Measurements from ENCODE around the gene COG2.

COG2 gene

DNA sequence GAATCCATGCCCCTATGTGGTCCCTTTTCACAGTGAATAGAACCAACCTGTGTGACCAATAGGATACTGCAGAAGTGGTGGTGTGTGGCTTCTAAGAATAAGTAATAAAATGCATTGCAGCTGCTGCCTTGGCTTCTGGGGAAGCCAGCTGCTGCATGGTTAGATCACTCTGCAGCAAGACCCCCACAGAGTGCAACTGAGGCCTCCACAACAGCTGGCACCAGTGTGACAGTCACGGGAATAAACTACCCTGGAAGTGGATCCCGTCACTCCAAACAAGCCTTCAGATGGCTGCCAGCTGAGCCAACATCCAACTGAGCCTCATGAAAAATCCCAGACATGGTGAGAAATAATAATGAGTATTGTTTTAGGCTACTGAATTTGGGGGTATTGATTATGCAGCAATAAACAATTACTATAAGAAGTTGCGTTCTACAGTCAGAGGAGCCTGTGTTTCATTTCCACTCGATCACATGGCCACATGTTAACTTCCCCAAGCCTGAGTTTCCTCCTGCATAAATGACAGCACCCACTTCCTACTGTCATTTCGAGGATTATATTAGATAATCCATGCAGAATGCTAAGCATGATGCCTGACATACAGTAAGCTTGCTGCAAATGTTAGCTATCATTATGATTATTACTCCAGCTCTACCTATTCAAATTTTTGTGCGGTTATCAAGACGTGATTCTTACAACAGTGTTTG lies 20.8 kb upstream of the COG2 start:
- Histone ChIP-seq H3K27me3 (replicated peaks; ENCODE audit: control insufficient read depth, insufficient read depth, low read length) (no peaks in the 10 kb centered on the region), H3K4me3 (replicated peaks; ENCODE audit: low read depth, low read length) (no peak overlapping the region), H3K36me3 (ENCODE audit: control insufficient read depth, insufficient read depth, low read length) (no peaks in the 10 kb centered on the region)
- DNase-seq (ENCODE audit: extremely low read depth, insufficient read length): no peak
- TF ChIP-seq, protein P1, sequence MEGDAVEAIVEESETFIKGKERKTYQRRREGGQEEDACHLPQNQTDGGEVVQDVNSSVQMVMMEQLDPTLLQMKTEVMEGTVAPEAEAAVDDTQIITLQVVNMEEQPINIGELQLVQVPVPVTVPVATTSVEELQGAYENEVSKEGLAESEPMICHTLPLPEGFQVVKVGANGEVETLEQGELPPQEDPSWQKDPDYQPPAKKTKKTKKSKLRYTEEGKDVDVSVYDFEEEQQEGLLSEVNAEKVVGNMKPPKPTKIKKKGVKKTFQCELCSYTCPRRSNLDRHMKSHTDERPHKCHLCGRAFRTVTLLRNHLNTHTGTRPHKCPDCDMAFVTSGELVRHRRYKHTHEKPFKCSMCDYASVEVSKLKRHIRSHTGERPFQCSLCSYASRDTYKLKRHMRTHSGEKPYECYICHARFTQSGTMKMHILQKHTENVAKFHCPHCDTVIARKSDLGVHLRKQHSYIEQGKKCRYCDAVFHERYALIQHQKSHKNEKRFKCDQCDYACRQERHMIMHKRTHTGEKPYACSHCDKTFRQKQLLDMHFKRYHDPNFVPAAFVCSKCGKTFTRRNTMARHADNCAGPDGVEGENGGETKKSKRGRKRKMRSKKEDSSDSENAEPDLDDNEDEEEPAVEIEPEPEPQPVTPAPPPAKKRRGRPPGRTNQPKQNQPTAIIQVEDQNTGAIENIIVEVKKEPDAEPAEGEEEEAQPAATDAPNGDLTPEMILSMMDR (IDR thresholded peaks at IDR 0.05; ENCODE audit: insufficient read depth, low read length, poor library complexity, severe bottlenecking): no peak

DNA sequence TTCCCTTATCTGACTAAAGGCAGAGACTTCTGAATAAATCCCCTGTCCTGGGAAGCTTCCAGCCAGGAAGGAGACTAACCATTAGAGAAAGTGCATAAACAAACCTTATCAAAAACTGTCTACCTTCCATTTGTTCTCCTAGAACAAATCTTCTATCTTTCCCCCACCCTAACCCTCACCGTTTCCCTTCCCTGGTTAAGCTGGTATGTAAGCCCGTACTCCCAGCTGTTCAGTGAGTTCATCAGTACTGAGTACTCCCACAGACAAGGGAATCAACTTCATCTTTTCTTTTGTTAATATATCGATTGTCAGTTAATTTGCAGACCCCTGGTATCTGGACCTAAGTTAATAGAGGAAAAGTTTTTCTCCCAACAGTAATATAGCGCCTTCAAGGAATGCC lies 20.1 kb upstream of the COG2 start:
- TF ChIP-seq, protein P1 (IDR thresholded peaks at IDR 0.05; ENCODE audit: insufficient read depth, low read length, poor library complexity, severe bottlenecking): no peak
- no peak for DNase-seq (ENCODE audit: extremely low read depth, insufficient read length)
- H3K27me3 ChIP-seq (replicated peaks; ENCODE audit: control insufficient read depth, insufficient read depth, low read length): no peaks in the 10 kb centered on the region
- H3K4me3 ChIP-seq (replicated peaks; ENCODE audit: low read depth, low read length): no peak overlapping the region
- H3K36me3 ChIP-seq (ENCODE audit: control insufficient read depth, insufficient read depth, low read length): no peaks in the 10 kb centered on the region

DNA sequence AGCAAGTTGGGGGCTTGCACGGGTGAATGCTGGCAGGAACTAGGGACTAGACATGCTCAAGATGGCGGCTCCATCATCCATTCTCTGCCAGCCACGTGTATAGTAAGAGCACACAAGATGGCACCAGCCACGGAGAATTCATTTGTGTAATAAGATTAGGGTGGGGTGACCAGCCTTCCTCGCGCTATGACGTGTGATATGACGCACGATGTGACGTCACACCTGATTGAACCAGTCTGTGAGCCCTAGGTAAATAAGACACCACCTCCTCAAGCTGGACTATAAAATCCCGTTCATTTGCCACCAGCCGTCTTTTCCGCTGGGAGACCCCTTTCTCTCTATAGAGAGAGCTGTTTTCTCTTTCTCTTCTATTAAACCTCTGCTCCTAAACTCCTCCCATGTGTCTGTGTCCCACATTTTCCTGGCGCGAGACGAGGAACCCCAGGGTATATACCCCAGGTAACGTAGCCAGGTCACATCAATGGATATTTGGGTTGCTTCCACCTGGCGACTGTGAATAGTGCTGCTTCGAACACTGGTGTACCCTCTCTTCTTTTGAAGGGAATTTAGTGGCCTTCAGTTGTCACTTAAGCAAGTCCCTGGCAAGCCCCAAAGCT lies 18.1 kb upstream of the COG2 start:
- no peaks in the 10 kb centered on the region for H3K36me3 ChIP-seq (ENCODE audit: control insufficient read depth, insufficient read depth, low read length)
- no peaks in the 10 kb centered on the region for H3K27me3 ChIP-seq (replicated peaks; ENCODE audit: control insufficient read depth, insufficient read depth, low read length)
- DNase-seq (ENCODE audit: extremely low read depth, insufficient read length): no peak
- TF ChIP-seq, protein P1 (IDR thresholded peaks at IDR 0.05; ENCODE audit: insufficient read depth, low read length, poor library complexity, severe bottlenecking): no peak
- no peak overlapping the region for H3K4me3 ChIP-seq (replicated peaks; ENCODE audit: low read depth, low read length)

DNA sequence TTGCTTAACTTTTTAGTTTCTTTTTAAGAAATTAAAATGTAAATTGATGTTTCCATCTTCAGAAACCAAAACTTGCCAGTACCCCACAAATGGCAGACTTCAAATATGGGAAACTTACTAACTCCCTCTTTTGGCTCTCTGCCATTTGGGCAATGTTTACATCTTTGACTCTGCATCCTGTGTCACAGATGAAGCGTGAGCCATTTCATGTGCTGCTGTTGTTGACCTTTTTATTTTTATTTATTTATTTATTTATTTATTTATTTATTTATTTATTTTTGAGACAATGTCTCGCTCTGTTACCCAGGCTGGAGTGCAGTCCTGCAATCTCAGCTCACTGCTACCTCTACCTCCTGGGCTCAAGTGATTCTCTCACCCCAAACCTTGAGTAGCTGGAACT lies 16.0 kb upstream of the COG2 start:
- DNase-seq (ENCODE audit: extremely low read depth, insufficient read length): no peak
- TF ChIP-seq, protein P1 (IDR thresholded peaks at IDR 0.05; ENCODE audit: insufficient read depth, low read length, poor library complexity, severe bottlenecking): no peak
- Histone ChIP-seq H3K36me3 (ENCODE audit: control insufficient read depth, insufficient read depth, low read length) (no peaks in the 10 kb centered on the region), H3K27me3 (replicated peaks; ENCODE audit: control insufficient read depth, insufficient read depth, low read length) (no peaks in the 10 kb centered on the region), H3K4me3 (replicated peaks; ENCODE audit: low read depth, low read length) (no peak overlapping the region)

DNA sequence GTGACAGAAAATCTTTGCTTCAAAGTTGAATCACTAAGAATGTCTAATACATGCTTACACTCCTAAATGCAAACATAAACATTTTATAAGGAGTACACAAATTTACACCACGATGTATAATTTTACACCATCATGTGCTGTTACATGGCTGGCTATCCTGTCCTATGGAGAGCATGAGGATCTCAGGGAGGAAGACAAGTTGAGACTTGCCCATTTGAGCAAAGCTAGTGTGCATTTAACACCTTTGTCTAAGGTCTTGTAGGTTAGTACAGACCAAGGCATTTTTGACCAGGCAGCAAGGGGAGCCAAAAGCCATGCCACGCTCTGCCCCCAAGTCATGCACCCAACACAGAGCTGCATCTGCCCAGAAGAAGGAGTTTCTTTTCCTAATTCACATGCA lies 14.5 kb upstream of the COG2 start:
- Histone ChIP-seq H3K27me3 (replicated peaks; ENCODE audit: control insufficient read depth, insufficient read depth, low read length) (no peaks in the 10 kb centered on the region), H3K36me3 (ENCODE audit: control insufficient read depth, insufficient read depth, low read length) (no peaks in the 10 kb centered on the region), H3K4me3 (replicated peaks; ENCODE audit: low read depth, low read length) (no peak overlapping the region)
- DNase-seq (ENCODE audit: extremely low read depth, insufficient read length): no peak
- TF ChIP-seq, protein P1 (IDR thresholded peaks at IDR 0.05; ENCODE audit: insufficient read depth, low read length, poor library complexity, severe bottlenecking): no peak

Measured in GM06990 (cell line).